Hepatocyte (in vitro differentiated cells): ENCODE results near the gene TFR2. TPM values are rescaled to one million over a fixed set of nuclear protein-coding genes. Genes with fewer than 3 reads are reported as not detected.

ENCODE experiments used
- DNase-seq: peaks from one replicate; pipeline ENCODE4 v3.0.0-alpha.2; 2016; ENCODE audit warnings: low spot score
- H2AFZ ChIP-seq: fragments of 200-600 bp; sonication (generic); 2 replicates; pipeline ENCODE4 v1.6.0; 2016; ENCODE audit warnings: antibody characterized with exemption, mild to moderate bottlenecking
- H3K27ac ChIP-seq: fragments of 200-600 bp; sonication (generic); 2 replicates; pipeline ENCODE4 v1.5.1; 2016; ENCODE audit warnings: mild to moderate bottlenecking
- H3K27me3 ChIP-seq: fragments of 200-600 bp; sonication (generic); 2 replicates; pipeline ENCODE4 v1.6.1; 2016
- H3K36me3 ChIP-seq: fragments of 200-600 bp; sonication (generic); replicated peaks from 2 replicates; pipeline ENCODE4 v1.5.1; 2016; ENCODE audit warnings: low read depth; ENCODE audit not compliant: insufficient read depth
- H3K4me1 ChIP-seq: fragments of 200-600 bp; sonication (generic); 2 replicates; pipeline ENCODE4 v1.5.1; 2016; ENCODE audit warnings: mild to moderate bottlenecking, moderate library complexity; ENCODE audit not compliant: insufficient read depth
- H3K4me2 ChIP-seq: fragments of 200-600 bp; sonication (generic); 2 replicates; pipeline ENCODE4 v1.6.0; 2016
- H3K4me3 ChIP-seq: fragments of 200-600 bp; sonication (generic); 2 replicates; pipeline ENCODE4 v1.5.1; 2016; ENCODE audit warnings: mild to moderate bottlenecking
- H3K79me2 ChIP-seq: fragments of 200-600 bp; sonication (generic); 2 replicates; pipeline ENCODE4 v1.6.0; 2017; ENCODE audit warnings: mild to moderate bottlenecking
- H3K9me2 ChIP-seq: fragments of 200-600 bp; sonication (generic); replicated peaks from 2 replicates; pipeline ENCODE4 v1.6.0; 2017; ENCODE audit warnings: mild to moderate bottlenecking; ENCODE audit not compliant: insufficient read depth
- H3K9me3 ChIP-seq: fragments of 200-600 bp; sonication (generic); 2 replicates; pipeline ENCODE4 v1.5.1; 2016; ENCODE audit warnings: low read depth, mild to moderate bottlenecking
- H4K20me1 ChIP-seq: fragments of 200-600 bp; sonication (generic); 2 replicates; pipeline ENCODE4 v1.6.0; 2016; ENCODE audit warnings: mild to moderate bottlenecking; ENCODE audit not compliant: insufficient read depth, poor library complexity, severe bottlenecking
- CTCF ChIP-seq: fragments of 200-600 bp; sonication (generic); IDR thresholded peaks from 2 replicates; pipeline ENCODE4 v1.5.1; 2016; ENCODE audit warnings: antibody characterized with exemption, mild to moderate bottlenecking; ENCODE audit not compliant: poor library complexity
- EZH2 ChIP-seq: fragments of 200-600 bp; sonication (generic); IDR thresholded peaks from 2 replicates; pipeline ENCODE4 v1.6.1; 2016; ENCODE audit warnings: antibody characterized with exemption, mild to moderate bottlenecking, borderline replicate concordance
- EZH2phosphoT487 ChIP-seq: fragments of 200-600 bp; sonication (generic); IDR thresholded peaks from one replicate; pipeline ENCODE4 v1.6.1; 2018; ENCODE audit warnings: antibody characterized with exemption, mild to moderate bottlenecking, low read depth, moderate library complexity; ENCODE audit not compliant: unreplicated experiment, severe bottlenecking
- WGBS: methylation state at CpG from one replicate; pipeline ENCODE4 v1.1.6; 2016; ENCODE audit warnings: low lambda C conversion rate; ENCODE audit errors: missing lambda C conversion rate; 5-methylcytosine and 5-hydroxymethylcytosine counted together
- polyA plus RNA-seq: library from polyadenylated mRNA; unstranded; fragments of >200 nt; fragmentation: Nextera tagmentation; extraction: Ambion mirVana; gene quantifications from 2 replicates; pipeline ENCODE4 v1.2.1, GENCODE V29; 2016
- total RNA-seq: library from RNA; depleted of rRNA; stranded (reverse); fragments of >200 nt; gene quantifications from 2 replicates; pipeline ENCODE4 v1.2.3, GENCODE V29; 2014

Gene TFR2
- total and polyA plus RNA-seq, 2 experiments from 2014 or later = 13.5 to 16.8 TPM

GRCh38 chr7:100573691-100574361, 67.5 kb downstream of the TFR2 start, which contains the start of gene SAP25:
SAP25 (minus strand) TSS chr7:100573900; CDS start chr7:100573742, 158 bp downstream.
- Histone ChIP-seq H3K27ac (peak within 1 kb of the TSS; percentile 77), H4K20me1 (no peaks in the 10 kb centered on the region), H3K9me2 (no peaks in the 10 kb centered on the region), H3K27me3 (no peaks in the 10 kb centered on the region), H3K4me3 (no peak within 1 kb of the TSS), H3K9me3 (no peaks in the 10 kb centered on the region), H3K4me2 (no peak within 1 kb of the TSS), H3K4me1 (peaks cover 37% of the 10 kb centered on the region), H2AFZ (no peak within 1 kb of the TSS), H3K36me3 (no peaks in the 10 kb centered on the region), H3K79me2 (no peaks in the 10 kb centered on the region)
- WGBS = 96% methylated on average over 29 of the region's 70 CpGs
- DNase-seq = no peak
- TF ChIP-seq EZH2phosphoT487 = no peak
- TF ChIP-seq EZH2 = no peak
- TF ChIP-seq CTCF = no peak

GRCh38 chr7:100572949-100573675, 68.2 kb downstream of the TFR2 start:
- Histone ChIP-seq H4K20me1 (no peaks in the 10 kb centered on the region), H3K27me3 (no peaks in the 10 kb centered on the region), H2AFZ (no peak overlapping the region), H3K4me3 (no peak overlapping the region), H3K27ac (peak overlapping the region; percentile 77), H3K79me2 (no peaks in the 10 kb centered on the region), H3K9me3 (no peaks in the 10 kb centered on the region), H3K4me1 (peaks cover 37% of the 10 kb centered on the region), H3K4me2 (no peak overlapping the region), H3K9me2 (no peaks in the 10 kb centered on the region), H3K36me3 (no peaks in the 10 kb centered on the region)
- no peak for DNase-seq
- no peak for TF ChIP-seq EZH2phosphoT487
- 100% methylated on average over 9 of the region's 30 CpGs for WGBS

- H3K4me2 ChIP-seq = peak overlapping the region; percentile 51
- H3K4me1 ChIP-seq = peaks cover 40% of the 10 kb centered on the region
- H4K20me1 ChIP-seq = no peaks in the 10 kb centered on the region
- DNase-seq = no peak
- H3K4me3 ChIP-seq = no peak overlapping the region
- no peaks in the 10 kb centered on the region for H3K36me3 ChIP-seq
- peak overlapping the region; percentile 77 for H3K27ac ChIP-seq
- no peak overlapping the region for H2AFZ ChIP-seq
- H3K9me2 ChIP-seq = no peaks in the 10 kb centered on the region
- no peaks in the 10 kb centered on the region for H3K9me3 ChIP-seq
- no peaks in the 10 kb centered on the region for H3K79me2 ChIP-seq
- WGBS = 94% methylated on average over 10 of the region's 20 CpGs
- no peaks in the 10 kb centered on the region for H3K27me3 ChIP-seq
- TF ChIP-seq EZH2 (no peak), CTCF (no peak), EZH2phosphoT487 (no peak)
Observed at GRCh38 chr7:100572281-100572948, 68.9 kb downstream of the TFR2 start.

GRCh38 chr7:100571829-100572116, 69.6 kb downstream of the TFR2 start:
- WGBS = 78% methylated on average over 2 of the region's 2 CpGs
- Histone ChIP-seq H3K4me3 (no peak overlapping the region), H3K36me3 (no peaks in the 10 kb centered on the region), H4K20me1 (no peaks in the 10 kb centered on the region), H3K4me2 (peak overlapping the region; percentile 51), H3K4me1 (peaks cover 41% of the 10 kb centered on the region), H3K27me3 (no peaks in the 10 kb centered on the region), H3K9me3 (no peaks in the 10 kb centered on the region), H3K79me2 (no peaks in the 10 kb centered on the region), H2AFZ (no peak overlapping the region), H3K9me2 (no peaks in the 10 kb centered on the region), H3K27ac (peak overlapping the region; percentile 77)
- peak; percentile 66 for DNase-seq
- TF ChIP-seq EZH2phosphoT487 (no peak), EZH2 (no peak), CTCF (no peak)
